Measurements from ENCODE around the gene POLE4. TPM values are rescaled to one million over a fixed set of nuclear protein-coding genes. Genes with fewer than 3 reads are reported as not detected.

Gene POLE4
- total RNA-seq, 1 experiment from 2014 or later = 34.4 TPM

DNA sequence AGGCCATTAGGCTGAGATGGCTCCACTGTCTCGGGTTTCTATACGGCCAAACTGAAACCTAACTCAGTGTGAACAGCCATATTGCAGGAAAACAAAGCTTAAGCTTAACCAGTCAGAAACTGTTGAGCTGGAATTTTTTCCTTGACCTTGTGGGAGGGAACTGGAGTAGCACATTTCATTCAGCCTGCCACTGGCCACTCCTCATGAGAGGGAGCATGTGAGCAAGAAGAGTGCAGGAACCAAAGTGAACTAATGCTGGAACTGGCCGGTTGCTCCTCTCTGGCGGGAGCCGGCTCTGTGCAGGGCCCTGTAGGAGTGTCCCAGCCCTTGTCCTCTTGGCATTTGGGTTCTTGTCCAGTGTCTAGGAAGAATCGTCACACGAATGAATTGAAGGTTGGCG, 5.9 kb upstream of the POLE4 start:
- TF ChIP-seq, protein P1, sequence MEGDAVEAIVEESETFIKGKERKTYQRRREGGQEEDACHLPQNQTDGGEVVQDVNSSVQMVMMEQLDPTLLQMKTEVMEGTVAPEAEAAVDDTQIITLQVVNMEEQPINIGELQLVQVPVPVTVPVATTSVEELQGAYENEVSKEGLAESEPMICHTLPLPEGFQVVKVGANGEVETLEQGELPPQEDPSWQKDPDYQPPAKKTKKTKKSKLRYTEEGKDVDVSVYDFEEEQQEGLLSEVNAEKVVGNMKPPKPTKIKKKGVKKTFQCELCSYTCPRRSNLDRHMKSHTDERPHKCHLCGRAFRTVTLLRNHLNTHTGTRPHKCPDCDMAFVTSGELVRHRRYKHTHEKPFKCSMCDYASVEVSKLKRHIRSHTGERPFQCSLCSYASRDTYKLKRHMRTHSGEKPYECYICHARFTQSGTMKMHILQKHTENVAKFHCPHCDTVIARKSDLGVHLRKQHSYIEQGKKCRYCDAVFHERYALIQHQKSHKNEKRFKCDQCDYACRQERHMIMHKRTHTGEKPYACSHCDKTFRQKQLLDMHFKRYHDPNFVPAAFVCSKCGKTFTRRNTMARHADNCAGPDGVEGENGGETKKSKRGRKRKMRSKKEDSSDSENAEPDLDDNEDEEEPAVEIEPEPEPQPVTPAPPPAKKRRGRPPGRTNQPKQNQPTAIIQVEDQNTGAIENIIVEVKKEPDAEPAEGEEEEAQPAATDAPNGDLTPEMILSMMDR (conservative IDR thresholded peaks at IDR 0.05) = no peak
- Histone ChIP-seq H3K9ac (ENCODE audit: extremely low read depth, insufficient read length, low read length) (no peak overlapping the region), H3K4ac (ENCODE audit: low read depth, low read length) (no peak overlapping the region), H3K14ac (ENCODE audit: insufficient read depth, low read length) (no peak overlapping the region), H3K23me2 (ENCODE audit: insufficient read length, low read depth, low read length, poor library complexity, severe bottlenecking) (no peaks in the 10 kb centered on the region), H4K20me1 (ENCODE audit: control insufficient read depth, insufficient read depth, insufficient read length) (no peaks in the 10 kb centered on the region), H2AK5ac (ENCODE audit: insufficient read length, low read length) (no peak overlapping the region), H3K56ac (ENCODE audit: insufficient read length, low read depth, low read length) (no peak overlapping the region), H2BK15ac (ENCODE audit: low read depth, low read length) (no peak overlapping the region), H4K5ac (ENCODE audit: insufficient read length, low read depth, low read length) (no peak overlapping the region), H2BK120ac (ENCODE audit: low read depth, low read length, poor library complexity, severe bottlenecking) (no peak overlapping the region), H2BK5ac (ENCODE audit: insufficient read length, low read length) (no peak overlapping the region), H4K91ac (ENCODE audit: insufficient read length, low read depth, low read length) (no peak overlapping the region), H2BK12ac (ENCODE audit: insufficient read length, low read depth, low read length) (no peak overlapping the region), H3K79me2 (ENCODE audit: insufficient read depth, low read length) (no peaks in the 10 kb centered on the region), H3K23ac (ENCODE audit: insufficient read length, low read depth, low read length) (no peak overlapping the region), H3T11ph (ENCODE audit: low read length) (no peak overlapping the region), H3K4me2 (ENCODE audit: insufficient read depth, insufficient read length, low read length) (no peak overlapping the region), H3K27ac (ENCODE audit: insufficient read length, low read depth, low read length) (no peak overlapping the region), H3K79me1 (ENCODE audit: insufficient read depth, low read depth, low read length, poor library complexity, severe bottlenecking) (no peaks in the 10 kb centered on the region), H2BK20ac (ENCODE audit: low read depth, low read length, poor library complexity, severe bottlenecking) (no peak overlapping the region), H3K27me3 (ENCODE audit: insufficient read depth, low read length) (no peaks in the 10 kb centered on the region), H3K4me1 (ENCODE audit: insufficient read depth, low read length) (0 out of 2 replicates have a peak, but pooled peaks cover under 1% of the 10 kb centered on the region), H3K9me3 (ENCODE audit: control insufficient read depth, low read depth, low read length) (no peaks in the 10 kb centered on the region), H2AFZ (ENCODE audit: low read length) (no peak overlapping the region), H4K8ac (replicated peaks; ENCODE audit: insufficient read length, low read depth, low read length) (no peak overlapping the region), H3K18ac (ENCODE audit: insufficient read length, low read depth, low read length) (no peak overlapping the region)
- no peak overlapping the region for H3K4me3 Mint-ChIP-seq
- H3K36me3 Mint-ChIP-seq (ENCODE audit: insufficient read depth in 1 of 3, low read depth in 3 of 3) = peaks cover 25 to 37% (median 27%) of the 10 kb centered on the region in 3 experiments
- no CpG with 5 or more reads among the region's 8 CpGs for WGBS (ENCODE audit: extremely low coverage, insufficient read length, low lambda C conversion rate)
- H3K27me3 Mint-ChIP-seq (ENCODE audit: low read depth) = peaks cover 29% of the 10 kb centered on the region
- peaks cover 0 to 8% of the 10 kb centered on the region in 2 experiments; a peak in 2 of 4 replicates for H3K4me1 Mint-ChIP-seq
- H3K27ac Mint-ChIP-seq = no peak overlapping the region
- H3K9me3 Mint-ChIP-seq = peaks cover 22 to 37% of the 10 kb centered on the region in 2 experiments
- no peak for DNase-seq

Measured in H9 (cell line).